ENCODE results near the gene FTCD. TPM values are rescaled to one million over a fixed set of nuclear protein-coding genes. Genes with fewer than 3 reads are reported as not detected.

The FTCD gene
- total and polyA plus RNA-seq, 12 donors = 0.20 to 16.8 (median 1.9) TPM; not detected in 2

DNA sequence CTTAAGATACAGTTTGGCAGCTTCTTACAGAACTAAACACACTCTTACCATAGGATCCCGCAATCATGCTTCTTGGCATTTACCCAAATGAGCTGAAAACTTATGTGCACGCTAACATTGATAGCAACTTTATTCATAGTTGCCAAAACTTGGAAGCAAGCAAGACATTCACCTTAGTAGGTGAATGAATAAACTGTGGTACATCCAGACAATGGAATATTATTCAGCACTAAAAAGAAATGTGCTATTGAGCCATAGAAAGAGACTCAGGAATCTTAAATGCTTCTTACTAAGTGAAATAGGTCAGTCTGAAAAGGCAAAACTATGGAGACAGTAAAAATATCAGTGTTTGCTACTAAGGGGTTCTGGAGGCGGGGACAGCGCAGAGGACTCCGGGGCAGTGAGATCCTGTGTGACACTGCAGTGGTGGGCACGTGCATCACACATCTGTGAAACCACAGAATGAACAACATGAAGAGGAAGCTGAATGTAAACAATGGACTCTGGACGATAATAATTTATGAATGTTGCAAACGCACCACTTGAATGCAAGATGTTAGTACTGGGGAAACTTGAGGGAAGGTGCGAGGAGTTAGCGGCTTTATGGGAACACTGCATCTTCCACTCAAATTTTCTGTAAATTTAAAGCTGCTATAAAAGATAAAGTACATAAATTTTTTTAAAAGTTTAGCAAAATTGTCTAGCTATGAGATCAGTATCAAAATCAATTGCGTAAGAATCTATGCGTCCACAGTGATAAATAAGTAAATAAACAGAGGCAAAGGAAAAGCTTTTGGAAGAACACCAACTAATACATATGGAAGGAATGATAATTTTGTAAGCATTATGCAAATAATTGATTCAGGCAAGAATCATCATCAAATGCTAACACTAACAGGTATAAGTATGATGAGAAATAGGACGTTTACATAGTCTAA, 44.3 kb upstream of the FTCD start:
- H3K4me3 ChIP-seq = no peak overlapping the region
- intact Hi-C loops (cut with DNase I) = no loop called here
- H3K27ac ChIP-seq = no peak overlapping the region
- no peaks in the 10 kb centered on the region for H3K9me3 ChIP-seq (replicated peaks in 1 of 3)
- peak in 1 of 7 donors; percentile 7 for DNase-seq
- no peak for TF ChIP-seq POLR2A (IDR thresholded peaks at IDR 0.05)
- TF ChIP-seq CTCF (IDR thresholded peaks at IDR 0.05) = no peak
- WGBS, 4 donors = 80 to 90% (median 84%) methylated on average over 13 of the region's 13 CpGs
- no peaks in the 10 kb centered on the region for H3K27me3 ChIP-seq
- H3K4me1 ChIP-seq (replicated peaks in 1 of 2) = no peaks in the 10 kb centered on the region
- peaks cover 0 to 52% of the 10 kb centered on the region in 2 donors for H3K36me3 ChIP-seq (replicated peaks in 1 of 2)

DNA sequence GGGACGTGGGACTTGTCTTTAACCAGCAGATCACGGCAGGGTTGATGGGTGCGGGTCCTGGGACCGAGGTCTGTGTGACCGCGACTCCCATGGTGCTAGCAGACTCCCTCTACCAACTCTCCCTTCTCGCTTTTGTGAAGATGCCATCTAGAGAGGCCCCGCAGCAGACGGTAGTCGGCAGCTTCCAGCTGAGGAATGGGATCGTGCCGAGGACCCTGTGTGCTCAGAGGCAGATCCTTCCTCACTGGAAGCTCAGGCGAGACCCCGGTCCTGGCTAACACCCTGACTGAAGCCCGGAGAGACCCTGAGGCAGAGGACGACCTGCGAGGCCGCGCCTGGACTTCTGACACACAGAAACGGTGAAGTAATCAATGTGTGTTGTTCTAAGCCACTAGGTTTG, 41.4 kb upstream of the FTCD start:
- TF ChIP-seq POLR2A (IDR thresholded peaks at IDR 0.05) = no peak
- no peak for TF ChIP-seq CTCF (IDR thresholded peaks at IDR 0.05)
- H3K36me3 ChIP-seq (replicated peaks in 1 of 2) = peaks cover 0 to 56% of the 10 kb centered on the region in 2 donors
- intact Hi-C loops (cut with DNase I) = no loop called here
- no peaks in the 10 kb centered on the region for H3K9me3 ChIP-seq (replicated peaks in 1 of 3)
- WGBS, 4 donors = 85 to 91% (median 87%) methylated on average over 14 to 20 of the region's 20 CpGs
- H3K27ac ChIP-seq = no peak overlapping the region
- H3K27me3 ChIP-seq = no peaks in the 10 kb centered on the region
- peak in 5 of 7 donors; percentile 9 to 46 (median 9) for DNase-seq
- H3K4me3 ChIP-seq = no peak overlapping the region
- H3K4me1 ChIP-seq (replicated peaks in 1 of 2) = no peaks in the 10 kb centered on the region

DNA sequence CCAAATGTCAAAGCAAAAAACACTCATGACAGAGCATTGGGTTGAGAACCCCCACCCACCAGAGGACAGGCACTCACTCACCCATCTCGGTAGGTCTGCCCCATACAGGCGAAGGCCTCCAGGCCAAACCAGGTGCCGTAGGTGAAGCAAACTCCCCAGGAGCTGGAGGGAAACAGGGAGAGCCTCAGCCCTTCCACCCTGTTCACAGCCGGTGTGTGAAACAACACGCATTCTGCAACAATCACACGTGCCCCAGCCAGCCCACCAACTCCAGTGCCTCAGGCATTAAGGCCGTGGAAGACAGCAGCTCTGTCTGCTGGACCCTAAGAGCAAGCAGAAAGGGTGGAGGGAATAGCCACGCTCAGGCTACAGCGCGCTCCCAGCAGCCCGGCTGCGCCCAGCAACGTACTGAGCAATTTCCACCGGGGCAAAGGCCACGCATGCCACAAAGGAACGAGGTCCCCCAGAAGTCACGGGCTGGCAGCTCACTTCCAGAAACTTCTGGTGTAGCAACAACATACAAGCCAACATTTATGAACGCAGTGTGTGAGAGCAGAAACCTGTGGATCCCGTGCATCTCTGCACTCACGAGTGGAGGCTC, 40.3 kb upstream of the FTCD start:
- no peaks in the 10 kb centered on the region for H3K27me3 ChIP-seq
- H3K4me1 ChIP-seq (replicated peaks in 1 of 2) = peaks cover 8 to 9% of the 10 kb centered on the region in 2 donors
- peak in 5 of 7 donors; percentile 3 to 46 (median 8) for DNase-seq
- TF ChIP-seq CTCF (IDR thresholded peaks at IDR 0.05) (no peak), POLR2A (IDR thresholded peaks at IDR 0.05) (no peak)
- WGBS, 4 donors = 83 to 97% (median 92%) methylated on average over 8 to 20 of the region's 20 CpGs
- H3K9me3 ChIP-seq (replicated peaks in 1 of 3) = no peaks in the 10 kb centered on the region
- no peak overlapping the region for H3K27ac ChIP-seq
- intact Hi-C loops (cut with DNase I) = no loop called here
- H3K4me3 ChIP-seq = no peak overlapping the region
- peaks cover 0 to 56% of the 10 kb centered on the region in 2 donors for H3K36me3 ChIP-seq (replicated peaks in 1 of 2)

Data from adrenal gland (tissue), 12 donors.